GM23248 (cell line): Measurements from ENCODE around the gene SPPL2B. TPM values are rescaled to one million over a fixed set of nuclear protein-coding genes. Genes with fewer than 3 reads are reported as not detected.

ENCODE experiments used
- DNase-seq: peaks from one replicate; pipeline ENCODE4 v3.0.0-alpha.2; 2015
- H2AFZ ChIP-seq: fragments of 200-600 bp; sonication (generic); 2 replicates; pipeline ENCODE4 v1.6.1; 2016; ENCODE audit warnings: antibody characterized with exemption
- H3F3A ChIP-seq: fragments of 200-600 bp; sonication (generic); 2 replicates; pipeline ENCODE4 v1.6.1; 2016; ENCODE audit warnings: mild to moderate bottlenecking, antibody characterized with exemption, mixed run types; ENCODE audit not compliant: insufficient read depth
- H3K27ac ChIP-seq: fragments of 200-600 bp; sonication (generic); 2 replicates; pipeline ENCODE4 v1.5.1; 2016; ENCODE audit warnings: mild to moderate bottlenecking
- H3K27me3 ChIP-seq: fragments of 200-600 bp; sonication (generic); replicated peaks from 2 replicates; pipeline ENCODE4 v1.6.1; 2016; ENCODE audit warnings: mild to moderate bottlenecking; ENCODE audit not compliant: insufficient read depth
- H3K36me3 ChIP-seq: fragments of 200-600 bp; sonication (generic); 2 replicates; pipeline ENCODE4 v1.6.1; 2016; ENCODE audit warnings: low read depth, mild to moderate bottlenecking
- H3K4me1 ChIP-seq: fragments of 200-600 bp; sonication (generic); 2 replicates; pipeline ENCODE4 v1.6.1; 2016; ENCODE audit warnings: mild to moderate bottlenecking; ENCODE audit not compliant: insufficient read depth
- H3K4me2 ChIP-seq: fragments of 200-600 bp; sonication (generic); one replicate; pipeline ENCODE4 v1.6.1; 2016; ENCODE audit warnings: mild to moderate bottlenecking; ENCODE audit not compliant: unreplicated experiment
- H3K4me3 ChIP-seq: fragments of 200-600 bp; sonication (generic); 2 replicates; pipeline ENCODE4 v1.5.1; 2016; ENCODE audit warnings: mild to moderate bottlenecking
- H3K79me2 ChIP-seq: fragments of 200-600 bp; sonication (generic); 2 replicates; pipeline ENCODE4 v1.6.1; 2016; ENCODE audit warnings: mild to moderate bottlenecking; ENCODE audit not compliant: insufficient read depth
- H3K9ac ChIP-seq: fragments of 200-600 bp; sonication (generic); 2 replicates; pipeline ENCODE4 v1.6.1; 2016; ENCODE audit warnings: mild to moderate bottlenecking
- H3K9me2 ChIP-seq: fragments of 200-600 bp; sonication (generic); 2 replicates; pipeline ENCODE4 v1.6.1; 2016; ENCODE audit warnings: mixed run types, mild to moderate bottlenecking, moderate library complexity; ENCODE audit not compliant: insufficient read depth
- H3K9me3 ChIP-seq: fragments of 200-600 bp; sonication (generic); one replicate; pipeline ENCODE4 v1.6.1; 2017; ENCODE audit warnings: low read depth
- H4K20me1 ChIP-seq: fragments of 200-600 bp; sonication (generic); 2 replicates; pipeline ENCODE4 v1.6.0; 2016; ENCODE audit not compliant: insufficient read depth
- EZH2 ChIP-seq: fragments of 200-600 bp; sonication (generic); IDR thresholded peaks from 2 replicates; pipeline ENCODE4 v1.6.1; 2018; ENCODE audit warnings: antibody characterized with exemption, mild to moderate bottlenecking; ENCODE audit not compliant: insufficient read depth, poor library complexity, severe bottlenecking
- EZH2phosphoT487 ChIP-seq: fragments of 200-600 bp; sonication (generic); IDR thresholded peaks from 2 replicates; pipeline ENCODE4 v1.6.1; 2018; ENCODE audit warnings: antibody characterized with exemption, moderate library complexity, mild to moderate bottlenecking, low read depth; ENCODE audit not compliant: insufficient read depth
- WGBS, 2 experiments: methylation state at CpG; one replicate each; pipeline ENCODE4 v1.1.6; 2015 to 2017; ENCODE audit warnings: low lambda C conversion rate in 2 of 2, low coverage in 1 of 2; ENCODE audit errors: missing lambda C conversion rate in 2 of 2; 5-methylcytosine and 5-hydroxymethylcytosine counted together
- in situ Hi-C: fragments of 300-500 bp; cut with MboI; formaldehyde crosslinking; loops from 2 replicates; pipeline ENCODE4 v1.15.0; 2020
- polyA plus RNA-seq: library from polyadenylated mRNA; unstranded; fragments of >200 nt; fragmentation: Nextera tagmentation; extraction: Ambion mirVana; gene quantifications from 2 replicates; pipeline ENCODE4 v1.2.1, GENCODE V29; 2016
- total RNA-seq: library from RNA; depleted of rRNA; stranded (reverse); fragments of >200 nt; shearing (Covaris generic); gene quantifications from 2 replicates; pipeline ENCODE4 v1.2.3, GENCODE V29; 2014

Gene SPPL2B
- total and polyA plus RNA-seq, 2 experiments from 2014 or later: 38.9 to 43.0 TPM

- DNase-seq: no peak
- in situ Hi-C loops: no loop called here
- Histone ChIP-seq H3K36me3 (no peaks in the 10 kb centered on the region), H3K27ac (no peak overlapping the region), H4K20me1 (no peaks in the 10 kb centered on the region), H3K4me3 (no peak overlapping the region), H3K4me1 (no peaks in the 10 kb centered on the region), H3K9me3 (no peaks in the 10 kb centered on the region), H3K79me2 (no peaks in the 10 kb centered on the region), H3K9me2 (no peaks in the 10 kb centered on the region), H3K4me2 (no peak overlapping the region), H3K9ac (no peak overlapping the region), H2AFZ (no peak overlapping the region), H3K27me3 (no peaks in the 10 kb centered on the region), H3F3A (no peaks in the 10 kb centered on the region; the same call in 1 of the 2 replicates)
- WGBS, 2 experiments: 94 to 98% methylated on average over 5 to 27 of the region's 28 CpGs
- TF ChIP-seq EZH2 (no peak), EZH2phosphoT487 (no peak)
Measured at GRCh38 chr19:2351591-2351990, 23.1 kb downstream of the SPPL2B start.

GRCh38 chr19:2352121-2352520 lies 23.6 kb downstream of the SPPL2B start:
- in situ Hi-C loops: no loop called here
- no peaks in the 10 kb centered on the region for H3K36me3 ChIP-seq
- WGBS, 2 experiments: 96 to 98% methylated on average over 20 to 24 of the region's 24 CpGs
- no peaks in the 10 kb centered on the region for H3K27me3 ChIP-seq
- H3K9ac ChIP-seq: no peak overlapping the region
- no peaks in the 10 kb centered on the region for H4K20me1 ChIP-seq
- no peaks in the 10 kb centered on the region for H3K4me1 ChIP-seq
- H3F3A ChIP-seq: no peaks in the 10 kb centered on the region; the same call in 1 of the 2 replicates
- H3K4me2 ChIP-seq: no peak overlapping the region
- DNase-seq: no peak
- no peak overlapping the region for H3K27ac ChIP-seq
- H3K9me2 ChIP-seq: no peaks in the 10 kb centered on the region
- no peak for TF ChIP-seq EZH2phosphoT487
- no peak for TF ChIP-seq EZH2
- H2AFZ ChIP-seq: no peak overlapping the region
- no peak overlapping the region for H3K4me3 ChIP-seq
- no peaks in the 10 kb centered on the region for H3K9me3 ChIP-seq
- no peaks in the 10 kb centered on the region for H3K79me2 ChIP-seq

- H3F3A ChIP-seq: no peaks in the 10 kb centered on the region; the same call in 1 of the 2 replicates
- no peak overlapping the region for H3K27ac ChIP-seq
- H3K4me1 ChIP-seq: no peaks in the 10 kb centered on the region
- H2AFZ ChIP-seq: no peak overlapping the region
- H3K27me3 ChIP-seq: no peaks in the 10 kb centered on the region
- no peaks in the 10 kb centered on the region for H4K20me1 ChIP-seq
- H3K4me2 ChIP-seq: no peak overlapping the region
- no peak overlapping the region for H3K4me3 ChIP-seq
- no peak for DNase-seq
- no peak overlapping the region for H3K9ac ChIP-seq
- in situ Hi-C loops: no loop called here
- H3K79me2 ChIP-seq: no peaks in the 10 kb centered on the region
- H3K9me3 ChIP-seq: no peaks in the 10 kb centered on the region
- no peaks in the 10 kb centered on the region for H3K9me2 ChIP-seq
- no peaks in the 10 kb centered on the region for H3K36me3 ChIP-seq
- WGBS, 2 experiments: 92 to 93% methylated on average over 38 to 45 of the region's 45 CpGs
- TF ChIP-seq EZH2phosphoT487 (no peak), EZH2 (no peak)
Measured at GRCh38 chr19:2353159-2353886, 24.8 kb downstream of the SPPL2B start.

GRCh38 chr19:2353887-2354592 lies 25.6 kb downstream of the SPPL2B start:
- DNase-seq: no peak
- no peak overlapping the region for H3K27ac ChIP-seq
- H3K79me2 ChIP-seq: no peaks in the 10 kb centered on the region
- WGBS, 2 experiments: 91 to 92% methylated on average over 31 to 34 of the region's 34 CpGs
- peaks cover under 1% of the 10 kb centered on the region; the same call in 1 of the 2 replicates for H3K27me3 ChIP-seq
- no peak overlapping the region for H3K4me3 ChIP-seq
- H3K4me1 ChIP-seq: no peaks in the 10 kb centered on the region
- H3K9me3 ChIP-seq: no peaks in the 10 kb centered on the region
- H3K36me3 ChIP-seq: no peaks in the 10 kb centered on the region
- H3K9me2 ChIP-seq: no peaks in the 10 kb centered on the region
- in situ Hi-C loops: no loop called here
- H3K9ac ChIP-seq: no peak overlapping the region
- no peak overlapping the region for H3K4me2 ChIP-seq
- no peaks in the 10 kb centered on the region; the same call in 1 of the 2 replicates for H3F3A ChIP-seq
- no peaks in the 10 kb centered on the region for H4K20me1 ChIP-seq
- no peak overlapping the region for H2AFZ ChIP-seq
- TF ChIP-seq EZH2 (no peak), EZH2phosphoT487 (no peak)
